Stimulated activated CD4-positive, alpha-beta T cell treated with anti-CD3 and anti-CD28 coated beads, Interleukin-1b, Interleukin-23, amount 100 ng/mL, for 1 hour (primary cell): Measurements from ENCODE around the gene FPR1.

Experiments used
- DNase-seq, 2 donors: peaks; one replicate each; pipeline ENCODE4 v3.0.0-alpha.2; 2020; ENCODE audit warnings: low read depth in 2 of 2

Gene FPR1

GRCh38 chr19:51704626-51705025 is 47.1 kb downstream of the FPR1 start:
- no peak for DNase-seq

- DNase-seq, result peak; percentile 90 to 97
Measured at GRCh38 chr19:51703575-51704515, 47.8 kb downstream of the FPR1 start.

- no peak for DNase-seq
Measured at GRCh38 chr19:51702825-51703574, 48.7 kb downstream of the FPR1 start.

GRCh38 chr19:51702103-51702824 is 49.4 kb downstream of the FPR1 start:
- no peak for DNase-seq

- no peak for DNase-seq
Measured at GRCh38 chr19:51701468-51702100, 50.1 kb downstream of the FPR1 start.

GRCh38 chr19:51699170-51699569 is 52.5 kb downstream of the FPR1 start:
- DNase-seq, result no peak

- no peak for DNase-seq
Measured at GRCh38 chr19:51698296-51698695, 53.4 kb downstream of the FPR1 start.

- no peak for DNase-seq
Measured at GRCh38 chr19:51697169-51697776, 54.4 kb downstream of the FPR1 start.

GRCh38 chr19:51696606-51697005 is 55.1 kb downstream of the FPR1 start:
- no peak for DNase-seq
